ENCODE data around the gene ACOT11. TPM values are rescaled to one million over a fixed set of nuclear protein-coding genes. Genes with fewer than 3 reads are reported as not detected.

The ACOT11 gene
- total RNA-seq, 1 donor from 2014 or later, result 3.1 TPM

DNA sequence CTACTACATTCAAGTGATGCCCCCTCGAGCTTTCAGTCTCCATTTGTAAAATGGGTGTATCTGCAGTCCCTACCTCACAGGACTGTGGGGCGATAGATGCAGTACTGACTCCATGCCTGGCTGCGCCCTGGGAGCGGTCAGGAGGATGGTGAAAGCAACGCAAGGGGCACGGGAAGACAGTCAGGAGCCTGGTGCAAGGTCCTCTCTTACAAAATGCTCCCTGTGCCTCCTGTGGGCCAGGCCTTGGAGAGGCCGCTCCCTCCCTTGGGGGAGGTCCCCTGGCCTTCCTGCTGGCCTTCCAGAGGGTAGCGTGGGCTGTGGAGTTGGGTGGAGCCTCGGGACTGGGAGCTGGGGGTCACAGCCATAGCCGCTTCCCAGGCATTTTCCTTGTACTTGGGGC is 53.7 kb downstream of the ACOT11 start:
- DNase-seq (ENCODE audit: low read depth, low spot score), result no peak
- Mint-ChIP-seq H3K27me3 (ENCODE audit: low read depth) (no peaks in the 10 kb centered on the region), H3K36me3 (ENCODE audit: low read depth) (no peaks in the 10 kb centered on the region), H3K27ac (ENCODE audit: unreplicated experiment) (no peak overlapping the region), H3K4me3 (no peak overlapping the region), H3K4me1 (no peaks in the 10 kb centered on the region), H3K9me3 (no peaks in the 10 kb centered on the region)
- no peak for TF ChIP-seq CTCF (conservative IDR thresholded peaks at IDR 0.05)

GRCh38 chr1:54602554-54602953 is 54.5 kb downstream of the ACOT11 start:
- Mint-ChIP-seq H3K4me1 (no peaks in the 10 kb centered on the region), H3K36me3 (ENCODE audit: low read depth) (no peaks in the 10 kb centered on the region), H3K27ac (ENCODE audit: unreplicated experiment) (peak overlapping the region; percentile 12), H3K4me3 (no peak overlapping the region), H3K9me3 (no peaks in the 10 kb centered on the region), H3K27me3 (ENCODE audit: low read depth) (no peaks in the 10 kb centered on the region)
- no peak for DNase-seq (ENCODE audit: low read depth, low spot score)
- TF ChIP-seq CTCF (conservative IDR thresholded peaks at IDR 0.05), result no peak

GRCh38 chr1:54603241-54603640 is 55.2 kb downstream of the ACOT11 start:
- H3K4me1 Mint-ChIP-seq, result no peaks in the 10 kb centered on the region
- H3K4me3 Mint-ChIP-seq, result no peak overlapping the region
- H3K36me3 Mint-ChIP-seq (ENCODE audit: low read depth), result no peaks in the 10 kb centered on the region
- H3K27ac Mint-ChIP-seq (ENCODE audit: unreplicated experiment), result no peak overlapping the region
- DNase-seq (ENCODE audit: low read depth, low spot score), result no peak
- no peak for TF ChIP-seq CTCF (conservative IDR thresholded peaks at IDR 0.05)
- no peaks in the 10 kb centered on the region for H3K9me3 Mint-ChIP-seq
- no peaks in the 10 kb centered on the region for H3K27me3 Mint-ChIP-seq (ENCODE audit: low read depth)

DNA sequence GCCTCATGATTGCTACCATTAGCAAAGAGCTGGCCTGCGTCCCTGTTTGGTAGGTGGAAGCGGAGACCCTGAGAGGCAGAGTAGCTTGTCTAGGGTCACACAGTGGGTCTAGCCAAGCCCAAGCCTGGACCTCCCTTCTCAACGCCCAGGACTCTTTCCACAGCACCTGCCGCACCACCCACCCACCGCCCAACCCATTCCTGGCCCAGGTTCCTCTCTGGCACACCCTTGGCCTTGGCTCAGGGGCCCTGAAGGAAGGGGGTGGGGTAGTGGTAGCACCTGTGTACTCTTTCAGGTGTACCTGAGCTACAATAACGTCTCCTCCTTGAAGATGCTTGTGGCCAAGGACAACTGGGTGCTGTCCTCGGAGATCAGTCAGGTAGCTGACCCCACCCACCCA is 56.0 kb downstream of the ACOT11 start:
- no peak overlapping the region for H3K4me3 Mint-ChIP-seq
- no peak for DNase-seq (ENCODE audit: low read depth, low spot score)
- no peaks in the 10 kb centered on the region for H3K4me1 Mint-ChIP-seq
- no peak for TF ChIP-seq CTCF (conservative IDR thresholded peaks at IDR 0.05)
- no peaks in the 10 kb centered on the region for H3K27me3 Mint-ChIP-seq (ENCODE audit: low read depth)
- H3K36me3 Mint-ChIP-seq (ENCODE audit: low read depth), result no peaks in the 10 kb centered on the region
- no peaks in the 10 kb centered on the region for H3K9me3 Mint-ChIP-seq
- H3K27ac Mint-ChIP-seq (ENCODE audit: unreplicated experiment), result peak overlapping the region; percentile 43

DNA sequence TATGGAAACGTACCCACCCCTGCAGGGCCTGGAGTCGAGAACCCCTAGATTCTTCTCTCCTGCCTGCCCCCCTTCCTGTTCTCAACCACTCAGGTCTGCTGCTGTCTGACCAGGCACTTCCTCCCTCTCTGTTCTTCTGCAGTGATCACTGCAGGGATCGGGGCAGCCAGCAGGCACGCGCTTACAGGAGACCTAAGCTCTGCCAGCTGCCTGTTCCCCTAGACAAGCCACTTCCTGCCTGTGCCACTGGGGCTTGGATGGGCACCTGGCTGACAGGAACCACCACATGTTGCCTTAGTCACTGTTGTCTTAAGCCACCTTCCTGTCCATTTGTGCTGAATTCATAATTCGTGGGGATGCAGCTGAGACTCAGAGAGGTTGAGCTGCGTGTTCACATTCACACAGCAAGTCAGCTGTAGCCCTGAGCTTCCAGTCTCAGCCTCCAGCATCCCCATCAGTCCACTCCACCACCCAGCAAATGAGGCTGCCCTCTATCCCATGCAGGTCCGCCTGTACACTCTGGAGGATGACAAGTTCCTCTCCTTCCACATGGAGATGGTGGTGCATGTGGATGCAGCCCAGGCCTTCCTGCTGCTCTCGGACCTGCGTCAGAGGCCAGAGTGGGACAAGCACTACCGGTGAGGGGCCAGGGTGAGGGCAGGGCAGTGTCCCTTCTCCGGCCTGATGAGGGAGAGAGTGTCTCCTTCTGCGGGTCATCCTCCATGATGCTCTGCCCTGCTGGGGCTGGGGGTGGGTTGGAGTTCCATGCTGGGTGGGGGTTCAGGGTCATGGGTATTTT is 56.7 kb downstream of the ACOT11 start:
- no peaks in the 10 kb centered on the region for H3K36me3 Mint-ChIP-seq (ENCODE audit: low read depth)
- H3K27ac Mint-ChIP-seq (ENCODE audit: unreplicated experiment), result peak overlapping the region; percentile 43
- no peak for DNase-seq (ENCODE audit: low read depth, low spot score)
- no peak for TF ChIP-seq CTCF (conservative IDR thresholded peaks at IDR 0.05)
- no peaks in the 10 kb centered on the region for H3K4me1 Mint-ChIP-seq
- H3K9me3 Mint-ChIP-seq, result no peaks in the 10 kb centered on the region
- no peaks in the 10 kb centered on the region for H3K27me3 Mint-ChIP-seq (ENCODE audit: low read depth)
- H3K4me3 Mint-ChIP-seq, result no peak overlapping the region
